HG03575 (cell line): ENCODE data around the gene KREMEN1.

Source experiments
- ATAC-seq: cut with Tn5 transposase; IDR thresholded peaks from one replicate; pipeline ENCODE4 v1.9.1; 2021; ENCODE audit not compliant: unreplicated experiment, insufficient number of reproducible peaks, low FRiP score; ENCODE audit errors: extremely low read depth

The KREMEN1 gene

GRCh38 chr22:29163808-29164207 is 91.0 kb downstream of the KREMEN1 start:
- ATAC-seq, result no peak

- ATAC-seq, result no peak
These were observed 92.7 kb downstream of the KREMEN1 start for GRCh38 chr22:29165321-29166060.

DNA sequence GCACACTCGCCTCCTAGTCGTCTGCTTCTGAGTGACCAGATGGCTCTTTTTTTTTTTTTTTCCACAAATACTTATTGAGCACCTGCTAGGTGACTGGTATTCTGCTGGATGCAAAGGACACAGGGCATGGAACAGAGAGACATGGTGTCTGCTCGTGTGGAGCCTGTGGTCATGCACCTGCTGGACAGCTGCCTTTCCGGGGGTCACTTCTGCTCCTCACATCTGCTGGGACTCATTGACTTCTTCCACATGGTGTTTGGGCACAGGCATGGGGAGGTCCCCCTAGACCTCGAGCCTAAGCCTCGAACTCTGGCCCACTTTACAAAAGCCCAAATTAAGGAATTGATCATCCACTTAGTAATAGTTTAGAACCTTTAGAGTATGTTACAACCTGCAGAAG is 93.3 kb downstream of the KREMEN1 start:
- ATAC-seq, result no peak

DNA sequence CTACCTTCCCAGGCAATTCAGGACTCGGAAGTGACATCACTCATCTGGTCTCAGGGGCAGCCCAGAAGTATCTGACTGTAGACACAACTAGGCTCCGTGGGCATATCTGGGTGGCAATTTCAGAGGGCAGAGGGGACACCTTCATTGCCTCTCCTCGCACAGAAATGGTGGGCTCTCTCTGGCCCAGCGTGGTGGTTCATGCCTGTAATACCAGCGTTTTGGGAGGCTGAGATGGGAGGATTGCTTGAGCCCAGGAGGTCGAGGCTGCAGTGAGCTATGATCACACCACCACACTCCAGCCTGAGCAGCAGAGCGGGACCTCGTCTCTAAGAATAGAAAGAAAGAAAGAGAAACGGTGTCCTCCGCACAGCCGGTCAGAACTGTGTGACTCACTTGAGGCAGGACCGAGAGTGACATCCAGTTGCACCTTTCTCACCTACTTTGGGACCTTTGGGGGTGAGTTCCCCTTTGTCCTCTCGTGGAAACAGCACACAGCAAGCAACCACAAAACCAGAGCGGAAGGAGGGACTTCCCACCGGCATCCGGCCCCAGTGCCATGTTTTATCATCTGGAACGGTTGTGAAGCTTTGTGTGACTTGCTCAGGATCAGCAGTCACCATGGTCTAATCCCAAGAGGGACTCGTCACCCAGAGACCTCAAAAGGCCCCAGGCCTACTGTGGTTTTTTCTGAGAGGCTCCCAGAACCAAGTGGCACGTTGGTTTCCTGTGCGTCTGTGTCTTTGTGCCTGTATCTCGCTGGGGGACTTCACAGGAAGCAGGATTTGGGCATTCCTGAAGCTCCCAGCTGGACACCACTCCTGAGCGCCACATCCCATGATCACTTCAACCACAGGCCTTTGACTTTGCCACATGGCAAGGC is 94.4 kb downstream of the KREMEN1 start:
- peak; percentile 71 for ATAC-seq

DNA sequence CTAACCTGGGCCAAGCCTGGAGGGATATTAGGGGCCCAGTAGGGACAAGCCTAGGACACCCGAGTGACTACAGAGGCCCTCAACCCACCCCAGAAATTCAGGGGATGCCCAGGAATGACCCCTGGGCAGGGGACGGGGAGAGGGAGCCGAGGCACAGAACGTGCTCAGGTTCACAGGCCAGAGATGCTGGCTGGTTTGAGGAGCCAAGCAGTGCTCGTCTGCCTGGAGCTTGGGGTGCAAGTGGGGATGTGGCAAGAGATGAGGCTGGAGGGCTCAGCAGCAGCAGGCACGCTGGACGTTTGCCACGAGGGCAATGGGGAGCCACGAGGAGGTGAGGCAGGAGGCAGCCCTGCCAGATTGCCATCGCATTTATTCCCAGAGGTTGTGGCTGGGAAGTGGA is 98.9 kb downstream of the KREMEN1 start:
- no peak for ATAC-seq

DNA sequence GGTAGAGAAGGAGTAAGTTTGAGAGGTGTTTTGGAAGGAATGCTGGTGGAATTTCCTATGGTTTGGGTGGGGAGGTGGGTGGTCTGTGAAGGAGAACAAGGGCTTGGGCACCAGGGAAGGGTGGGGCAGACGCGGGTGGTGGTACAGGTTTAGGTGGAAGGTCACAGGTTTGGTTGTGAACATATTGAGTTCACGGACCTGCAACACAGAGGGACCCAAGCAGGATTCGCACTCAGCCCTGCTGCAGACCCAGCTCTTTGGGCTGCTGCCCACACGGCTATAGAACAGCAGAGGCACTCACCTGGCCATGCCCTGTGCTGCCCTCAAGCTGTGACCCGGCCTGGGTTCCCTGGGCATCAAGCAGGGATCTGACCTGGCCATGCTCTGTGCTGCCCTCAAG is 99.4 kb downstream of the KREMEN1 start:
- no peak for ATAC-seq

DNA sequence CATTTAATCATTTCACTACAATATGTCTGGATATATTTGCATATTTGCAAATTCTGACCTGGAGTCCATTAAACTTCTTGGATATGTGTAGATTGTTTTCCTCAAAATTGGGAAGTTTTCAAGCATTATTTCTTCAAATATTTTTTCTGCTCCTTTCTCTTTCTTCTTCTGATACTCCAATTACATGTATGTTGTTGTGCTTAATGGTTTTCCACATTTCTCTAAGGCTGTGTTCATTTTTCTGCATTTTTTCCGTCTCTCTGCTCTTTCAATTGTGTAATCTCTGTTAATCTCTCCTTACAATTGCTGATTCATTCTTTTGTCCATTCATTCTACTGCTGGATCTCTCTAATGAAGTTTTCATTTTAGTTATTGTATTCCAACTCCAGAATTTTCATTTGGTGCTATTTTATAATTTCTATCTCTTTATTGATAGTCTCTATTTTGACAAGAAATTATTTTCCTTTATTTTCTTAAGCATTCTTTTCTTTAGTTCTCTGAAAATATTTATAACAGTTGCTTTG is 102.5 kb downstream of the KREMEN1 start:
- ATAC-seq, result no peak

DNA sequence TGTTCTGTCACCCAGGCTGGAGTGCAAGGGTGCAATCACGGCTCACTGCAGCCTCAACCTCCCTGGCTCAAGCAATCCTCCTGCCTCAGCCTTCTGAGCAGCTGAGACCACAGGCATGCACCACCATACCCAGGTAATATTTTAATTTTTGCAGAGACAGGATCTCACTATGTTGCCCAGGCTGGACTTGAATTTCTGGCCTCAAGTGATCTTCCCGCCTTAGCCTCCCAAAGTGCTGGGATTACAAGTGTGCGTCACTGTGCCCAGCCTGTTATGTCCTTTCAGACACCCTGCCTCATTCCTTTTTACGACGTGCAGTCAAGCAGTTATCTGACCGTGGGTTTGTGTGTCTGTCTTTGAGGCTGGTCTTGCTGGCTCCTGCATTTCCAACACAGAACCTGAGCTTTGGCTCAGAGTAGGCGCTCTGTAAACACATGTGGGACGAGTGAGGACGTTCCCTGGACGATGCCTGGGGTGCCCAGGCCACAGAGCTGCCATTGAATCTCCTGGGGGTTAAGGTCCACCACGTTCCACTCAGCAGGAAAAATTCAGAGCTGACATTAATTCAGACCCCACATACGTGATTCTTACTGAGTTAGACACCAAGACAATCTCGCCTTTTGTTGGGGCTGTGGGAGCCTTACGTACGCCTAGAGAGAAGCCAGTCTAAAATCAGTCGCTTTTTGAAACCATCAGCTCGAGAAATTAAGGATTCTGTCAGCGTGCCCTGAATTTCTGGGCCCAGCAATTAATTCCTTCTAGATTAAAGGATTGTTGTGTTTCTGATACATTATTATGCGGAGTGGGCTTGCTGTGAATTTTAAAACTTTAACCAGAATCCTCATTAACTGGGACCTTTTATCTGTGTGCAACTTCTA is 111.4 kb downstream of the KREMEN1 start:
- no peak for ATAC-seq

- no peak for ATAC-seq
These were observed 112.1 kb downstream of the KREMEN1 start for GRCh38 chr22:29184849-29185490.

DNA sequence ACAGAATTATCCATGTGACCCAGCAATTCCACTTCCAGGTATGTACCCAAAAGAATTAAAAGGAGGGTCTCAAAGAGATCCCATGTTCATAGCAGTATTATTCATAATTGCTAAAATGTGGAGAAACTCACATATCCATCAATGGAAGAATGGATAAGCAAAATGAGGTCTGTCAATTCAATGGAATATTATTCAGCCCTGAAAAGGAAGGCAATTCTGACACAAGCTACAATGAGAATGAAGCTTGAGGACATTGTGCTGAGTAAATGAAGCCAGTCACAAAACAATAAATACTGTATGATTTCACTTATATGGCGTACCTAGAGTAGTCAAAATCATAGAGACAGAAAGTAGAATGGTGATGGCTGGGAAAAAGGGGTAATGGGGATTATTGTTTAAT is 113.5 kb downstream of the KREMEN1 start:
- ATAC-seq, result no peak

GRCh38 chr22:29187831-29188230 is 115.0 kb downstream of the KREMEN1 start:
- ATAC-seq, result no peak

DNA sequence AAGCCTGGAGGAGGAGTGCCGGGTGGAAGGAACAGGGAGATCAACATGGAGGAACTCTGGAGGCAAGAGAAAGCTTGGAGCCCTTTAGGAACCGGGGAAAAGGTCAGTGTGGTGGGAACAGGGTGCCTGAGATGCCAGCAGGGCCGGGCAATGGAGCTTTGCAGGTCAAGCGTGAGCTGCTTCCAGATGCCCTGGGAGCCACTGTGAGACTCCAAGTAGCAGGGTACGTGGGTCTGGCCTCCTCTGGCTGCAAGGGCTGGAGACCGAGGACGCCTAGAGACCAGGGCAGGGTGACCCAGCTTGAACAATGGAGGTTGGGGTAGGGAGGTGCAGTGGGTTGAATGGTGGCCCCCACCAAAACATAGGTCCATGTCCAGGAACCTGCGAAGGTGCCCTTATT is 117.2 kb downstream of the KREMEN1 start:
- ATAC-seq, result no peak

GRCh38 chr22:29190918-29191317 is 118.1 kb downstream of the KREMEN1 start:
- ATAC-seq, result no peak

DNA sequence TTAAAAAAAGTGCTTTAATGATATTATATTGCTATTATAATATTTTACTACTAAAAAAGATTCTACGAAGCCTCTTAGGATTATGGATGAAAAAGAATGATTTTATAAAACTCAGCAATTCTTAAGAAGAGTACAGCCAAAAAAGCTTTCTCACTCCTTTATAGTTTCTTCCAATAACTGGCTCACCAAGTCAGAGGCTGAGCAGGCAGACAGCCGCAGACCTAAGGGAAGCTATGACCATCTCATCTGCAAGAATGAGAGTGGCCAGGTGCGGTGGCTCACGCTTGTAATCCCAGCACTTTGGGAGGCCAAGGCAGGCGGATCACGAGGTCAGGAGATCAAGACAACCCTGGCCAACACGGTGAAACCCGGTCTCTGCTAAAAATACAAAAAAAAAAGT is 120.2 kb downstream of the KREMEN1 start:
- ATAC-seq, result no peak

GRCh38 chr22:29194184-29194583 is 121.3 kb downstream of the KREMEN1 start:
- no peak for ATAC-seq

DNA sequence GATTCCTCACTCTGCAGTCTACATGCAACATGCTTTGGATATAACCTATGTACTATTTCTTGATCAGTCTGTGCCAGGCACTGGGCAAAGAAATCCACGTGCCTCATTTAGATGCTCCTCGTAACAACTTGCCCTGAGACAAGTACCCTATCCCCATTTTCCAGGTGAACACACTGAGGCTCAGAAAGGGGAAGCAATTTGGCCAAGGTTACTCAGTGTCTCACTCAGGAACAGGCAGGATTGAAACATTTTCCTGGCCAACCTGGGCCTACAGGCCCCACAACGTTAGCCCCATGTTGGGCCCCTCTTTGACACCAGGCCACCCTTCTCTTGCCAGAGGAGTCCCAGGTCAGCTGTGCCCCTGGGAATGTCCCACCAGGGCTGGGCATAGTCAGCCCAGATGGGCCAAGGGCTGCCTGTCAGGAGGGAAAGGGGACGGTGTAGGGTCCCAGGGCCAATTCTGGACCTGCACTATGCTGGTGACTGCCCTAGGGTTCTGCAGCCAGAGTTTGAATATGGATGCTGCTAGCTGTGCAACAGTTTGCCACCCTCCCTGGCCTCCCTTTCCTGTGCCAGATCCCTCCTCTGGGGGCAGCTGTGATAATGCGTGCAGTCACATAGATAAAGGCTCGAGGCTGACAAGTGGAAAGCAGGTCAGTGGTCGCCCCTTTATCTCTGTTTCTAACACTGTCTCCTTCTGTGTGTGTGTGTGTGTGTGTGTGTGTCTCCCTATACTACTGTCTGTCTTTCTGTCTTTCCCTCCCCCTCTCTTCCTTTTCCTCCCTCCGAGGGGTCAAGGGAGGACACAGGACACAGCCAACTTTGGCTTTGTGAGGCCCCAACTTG is 122.5 kb downstream of the KREMEN1 start:
- ATAC-seq, result no peak

- no peak for ATAC-seq
These were observed 123.3 kb downstream of the KREMEN1 start for GRCh38 chr22:29195964-29196666.
